GM19372 (cell line): ENCODE measurements around the gene F11R.
"Not testable (repeated sequence)": the region's sequence is repeated elsewhere in the genome, so short reads cannot be mapped to it uniquely, and the experiment has no call there.

Experiments
- ATAC-seq: cut with Tn5 transposase; IDR thresholded peaks from one replicate; pipeline ENCODE4 v1.9.1; 2021; ENCODE audit warnings: mild to moderate bottlenecking, low read depth, moderate library complexity; ENCODE audit not compliant: unreplicated experiment

The F11R gene

DNA sequence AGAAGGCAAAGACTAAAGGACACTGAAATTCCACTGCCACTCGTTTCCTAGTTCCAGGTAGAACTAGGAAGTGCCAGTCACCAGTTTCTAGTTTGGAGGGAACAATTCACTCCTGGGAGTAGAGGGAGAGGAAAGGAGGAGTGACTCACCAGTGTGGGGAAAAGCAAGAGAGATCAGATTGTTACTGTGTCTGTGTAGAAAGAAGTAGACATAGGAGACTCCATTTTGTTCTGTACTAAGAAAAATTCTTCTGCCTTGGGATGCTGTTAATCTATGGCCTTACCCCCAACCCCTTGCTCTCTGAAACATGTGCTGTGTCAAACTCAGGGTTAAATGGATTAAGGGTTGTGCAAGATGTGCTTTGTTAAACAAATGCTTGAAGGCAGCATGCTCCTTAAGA, 4.3 kb downstream of the F11R start:
- ATAC-seq, result not testable (repeated sequence)

DNA sequence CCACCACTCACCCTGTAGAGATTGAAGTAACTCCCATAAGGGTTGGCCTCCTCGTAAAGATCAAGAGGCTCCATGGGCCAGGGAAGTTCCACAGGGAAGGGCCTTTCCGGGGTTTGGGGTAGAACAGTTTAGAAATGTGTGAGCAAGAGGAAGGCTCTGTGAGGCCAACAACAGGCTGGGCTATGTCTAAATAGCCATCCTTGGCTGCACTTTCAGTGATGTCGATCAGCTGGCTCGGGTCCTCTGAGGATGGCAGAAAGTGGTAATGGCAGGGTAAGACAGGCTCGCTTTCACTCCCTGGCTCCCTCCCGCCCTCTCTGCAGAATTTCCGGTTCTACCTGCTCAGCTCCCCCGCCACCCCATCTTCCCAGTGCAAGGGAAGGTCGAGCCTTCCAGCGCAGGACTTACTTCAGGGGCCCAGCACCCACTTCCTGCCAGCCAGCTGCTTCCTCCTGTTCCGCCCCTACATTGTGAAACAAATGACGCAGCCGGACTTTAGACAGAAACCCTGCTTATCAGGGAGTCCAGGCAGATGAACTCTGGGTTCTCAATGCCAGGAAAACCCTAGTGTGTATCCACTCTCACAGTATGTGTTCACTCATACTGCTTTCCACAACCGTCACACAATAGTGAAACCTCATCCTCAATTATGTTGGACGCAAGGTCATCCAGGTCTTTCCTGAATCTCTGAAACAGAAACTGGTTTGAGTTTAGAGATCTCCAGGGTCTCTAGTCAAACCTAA, 7.3 kb downstream of the F11R start:
- ATAC-seq, result peak; percentile 88

DNA sequence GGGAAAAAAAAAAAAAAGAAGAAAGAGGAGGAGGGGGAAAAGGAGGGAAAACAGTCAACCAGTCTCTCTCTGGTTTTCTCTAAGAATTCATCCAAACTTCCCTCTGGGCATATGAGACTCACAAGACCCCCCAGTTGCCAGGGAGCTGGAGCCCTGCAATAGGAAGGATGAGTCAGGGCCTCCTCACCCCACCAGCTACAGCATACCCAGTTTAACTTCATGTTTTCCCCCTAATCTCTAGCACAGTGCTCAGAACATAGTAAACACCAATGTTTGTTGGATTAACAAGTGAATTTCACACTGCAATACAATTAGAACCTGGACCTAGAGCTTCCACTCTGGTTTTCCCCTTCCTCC, 7.8 kb downstream of the F11R start:
- no peak for ATAC-seq

DNA sequence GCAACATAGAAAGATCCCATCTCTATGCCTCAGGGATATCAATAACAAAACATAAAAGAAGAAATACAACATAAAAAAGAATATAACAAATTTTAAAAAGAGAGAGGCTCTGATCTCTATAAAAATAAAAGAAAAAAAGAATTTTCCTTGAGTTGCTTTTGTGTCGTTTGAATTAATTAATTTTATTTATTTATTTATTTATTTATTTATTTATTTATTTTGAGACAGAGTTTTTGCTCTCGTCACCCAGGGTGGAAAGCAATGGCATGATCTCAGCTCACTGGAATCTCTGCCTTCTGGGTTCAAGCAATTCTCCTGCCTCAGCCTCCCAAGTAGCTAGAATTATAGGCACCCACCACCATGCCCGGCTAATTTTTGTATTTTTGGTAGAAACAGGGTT, 8.5 kb downstream of the F11R start:
- no peak for ATAC-seq

DNA sequence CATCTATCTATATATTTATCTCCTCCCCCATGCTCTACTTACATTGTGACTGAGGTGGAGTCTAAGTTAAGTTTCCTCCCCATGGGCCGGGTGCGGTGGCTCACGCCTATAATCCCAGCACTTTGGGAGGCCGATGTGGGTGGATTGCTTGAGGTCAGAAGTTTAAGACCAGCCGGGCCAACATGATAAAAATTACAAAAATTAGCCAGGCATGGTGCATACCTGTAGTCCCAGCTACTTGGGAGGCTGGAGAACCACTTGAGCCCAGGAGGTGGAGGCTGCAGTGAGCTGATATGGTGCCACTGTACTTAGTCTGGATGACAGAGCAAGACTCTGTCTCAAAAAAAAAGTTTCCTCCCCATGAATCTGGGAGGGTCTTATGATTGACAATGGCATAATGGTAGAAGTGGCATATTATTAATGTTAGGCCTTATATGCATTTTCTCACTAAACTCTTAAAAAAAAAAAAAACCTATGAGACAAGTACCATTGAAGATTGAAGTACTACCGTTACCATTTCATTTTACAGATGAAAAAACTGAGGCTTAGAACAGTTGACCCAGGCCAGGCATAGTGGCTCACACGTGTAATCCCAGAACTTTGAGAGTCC, 11.2 kb downstream of the F11R start:
- ATAC-seq, result no peak

DNA sequence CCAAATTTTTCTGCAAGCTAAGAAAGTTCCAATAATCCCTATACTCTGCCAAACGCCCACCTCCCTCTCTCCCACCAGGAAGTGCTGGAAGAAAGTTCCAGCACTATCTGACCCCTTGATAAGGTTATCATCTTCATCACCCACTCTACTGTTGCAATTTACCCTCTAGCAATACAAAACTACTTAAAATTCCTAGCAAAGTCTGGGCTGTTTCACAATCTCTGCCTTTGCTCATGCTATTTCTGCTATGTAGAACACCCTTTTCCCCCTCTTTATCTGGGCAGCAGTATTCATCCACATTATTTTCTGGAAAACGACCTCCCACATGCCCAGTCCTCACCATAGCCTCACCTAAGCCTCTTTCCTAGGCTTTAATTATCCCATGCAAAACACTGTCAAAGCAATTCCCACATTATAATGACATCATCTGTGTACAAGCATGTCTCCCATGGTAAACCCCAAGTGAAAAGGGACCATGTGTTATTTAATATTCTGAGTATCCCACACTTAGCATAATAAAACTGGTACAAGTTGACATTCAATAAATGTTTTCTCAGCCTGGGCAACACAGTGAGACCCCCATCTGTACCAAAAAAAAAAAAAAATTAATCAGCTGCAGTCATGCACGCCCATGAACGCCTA, 12.0 kb downstream of the F11R start:
- no peak for ATAC-seq

DNA sequence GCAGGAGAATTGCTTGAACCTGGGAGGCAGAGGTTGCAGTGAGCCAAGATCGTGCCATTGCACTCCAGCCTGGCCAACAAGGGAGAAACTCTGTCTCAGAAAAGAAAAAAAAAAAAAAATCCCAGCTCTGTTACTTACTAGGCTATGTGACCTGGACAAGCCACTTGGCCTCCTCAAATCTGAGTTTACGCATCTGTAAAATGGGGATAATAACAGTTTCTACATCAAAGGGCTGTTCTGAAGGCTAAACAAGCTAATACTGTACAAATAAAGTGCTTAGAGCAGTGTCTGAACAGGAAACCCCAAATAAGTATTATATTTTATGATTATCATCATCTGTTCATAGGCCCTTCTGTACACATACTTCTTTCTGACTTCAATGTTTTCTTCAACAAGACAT, 13.6 kb downstream of the F11R start:
- no peak for ATAC-seq

DNA sequence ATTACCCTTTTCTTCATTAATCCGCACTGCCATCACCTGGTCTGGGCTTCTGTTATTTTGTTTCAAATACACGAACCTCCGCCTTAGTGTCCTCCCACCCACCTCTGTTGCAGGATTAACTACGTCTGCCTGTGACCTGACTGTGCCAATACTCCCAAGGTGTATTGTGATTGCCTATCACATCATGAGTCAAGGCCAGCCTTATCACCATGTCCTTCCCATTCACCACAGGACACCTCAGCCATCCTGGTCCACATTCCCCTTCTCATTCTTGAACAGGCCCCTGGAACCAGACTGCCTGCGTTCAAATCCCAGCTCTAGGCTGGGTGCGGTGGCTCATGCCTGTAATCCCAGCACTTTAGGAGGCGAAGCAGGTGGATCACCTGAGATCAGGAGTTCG, 14.4 kb downstream of the F11R start:
- ATAC-seq, result no peak

DNA sequence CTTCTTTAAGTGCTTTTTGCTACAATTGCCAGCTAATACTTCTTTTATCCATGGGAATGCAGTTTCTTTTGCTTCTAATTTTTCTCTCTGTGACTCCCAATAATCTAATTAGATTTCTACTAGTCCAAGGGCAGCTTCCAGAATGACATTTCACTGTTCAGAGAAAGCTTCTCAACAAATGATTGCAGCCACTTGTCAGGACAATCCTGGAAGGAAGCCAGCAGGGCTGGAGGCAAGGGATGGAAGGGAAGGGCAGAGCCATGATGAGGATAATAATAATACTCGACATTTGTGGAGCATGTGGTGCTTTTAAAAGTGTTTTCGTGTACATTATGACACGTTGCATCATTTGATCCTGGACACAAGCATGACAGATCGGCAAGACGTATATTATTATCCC, 19.4 kb downstream of the F11R start:
- no peak for ATAC-seq

DNA sequence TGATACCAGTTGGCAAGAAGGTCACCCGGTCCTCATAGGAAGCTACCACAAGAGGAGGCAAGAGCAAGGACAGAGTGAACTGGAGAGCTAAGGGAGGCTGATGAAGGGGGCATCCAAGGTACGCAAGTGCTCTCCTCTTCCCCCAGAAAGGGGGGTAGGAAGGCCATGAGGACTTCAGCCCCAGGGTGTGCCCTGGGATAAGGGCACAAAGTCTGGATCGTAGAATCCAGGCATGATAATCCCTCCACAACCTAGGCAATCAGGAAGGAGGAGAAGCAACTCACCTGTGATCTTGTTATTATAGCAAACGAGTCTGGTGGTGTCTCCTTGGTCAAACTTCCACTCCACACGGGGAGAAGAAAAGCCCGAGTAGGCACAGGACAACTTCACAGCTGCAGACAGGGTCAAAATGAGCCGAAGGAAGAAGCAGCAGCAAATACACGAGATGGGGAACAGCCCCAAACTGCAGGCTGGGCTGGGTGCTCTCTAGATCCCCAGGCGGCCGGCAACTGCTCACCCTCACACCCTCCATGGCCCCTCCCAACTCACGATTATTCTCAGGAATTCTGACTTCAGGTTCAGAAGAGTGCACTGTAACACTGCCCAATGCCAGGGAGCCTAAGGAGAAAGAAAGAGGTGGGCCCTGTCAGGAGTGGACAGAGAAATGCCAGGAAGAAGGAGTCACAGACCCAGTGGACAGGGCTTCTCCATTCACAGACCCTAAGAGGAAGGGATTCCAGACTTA, 20.0 kb downstream of the F11R start:
- ATAC-seq, result no peak

DNA sequence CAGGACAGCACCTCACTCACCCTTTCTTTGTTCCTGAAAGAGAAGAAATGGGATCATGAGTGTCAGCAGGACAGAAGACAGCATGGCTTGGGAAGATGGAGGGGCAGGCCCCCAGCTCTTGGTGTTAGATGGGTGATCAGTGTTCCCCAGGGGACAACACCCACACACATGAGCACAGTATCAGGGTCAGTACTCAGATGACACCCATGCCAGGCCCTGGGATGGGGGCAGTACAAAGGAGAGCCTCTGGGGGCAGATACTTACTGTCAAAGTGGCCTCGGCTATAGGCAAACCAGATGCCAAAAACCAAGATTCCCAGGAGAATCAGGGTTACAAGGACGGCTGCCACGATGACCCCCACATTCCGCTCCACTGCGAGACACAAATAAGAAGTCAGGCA, 21.6 kb downstream of the F11R start:
- ATAC-seq, result no peak

DNA sequence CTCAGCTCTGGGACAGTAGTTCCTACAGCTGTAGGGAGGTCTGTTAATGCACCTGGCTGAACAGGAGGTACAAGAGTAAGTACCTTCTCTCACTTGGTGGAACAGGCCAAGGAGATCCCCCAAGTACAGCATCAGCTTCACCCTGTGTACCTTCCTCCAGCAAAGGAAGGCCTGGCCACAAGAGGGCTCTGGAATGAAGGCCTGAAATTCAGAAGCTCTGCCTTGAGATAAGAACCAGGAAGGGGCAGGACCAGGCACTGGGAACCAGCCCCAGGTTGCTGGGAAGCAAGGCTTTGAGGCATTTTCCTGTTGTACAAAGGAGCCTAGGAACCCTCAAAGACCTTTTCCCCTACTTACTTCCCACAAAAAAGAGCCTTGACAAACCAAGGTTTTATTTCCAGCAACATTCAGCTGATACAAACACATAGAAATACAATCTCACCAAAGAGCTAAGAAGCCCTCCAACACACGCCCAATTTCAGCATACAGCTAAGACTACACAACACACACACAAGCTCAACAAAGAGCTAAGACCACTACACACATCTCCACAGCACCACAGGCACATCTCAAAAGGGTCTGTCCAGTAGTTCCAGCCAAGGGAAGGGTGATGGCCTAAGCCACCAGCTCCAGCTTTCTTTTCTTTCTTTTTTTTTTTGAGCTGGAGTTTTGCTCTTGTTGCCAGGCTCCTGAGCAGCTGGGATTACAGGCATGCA, 23.5 kb downstream of the F11R start:
- no peak for ATAC-seq

DNA sequence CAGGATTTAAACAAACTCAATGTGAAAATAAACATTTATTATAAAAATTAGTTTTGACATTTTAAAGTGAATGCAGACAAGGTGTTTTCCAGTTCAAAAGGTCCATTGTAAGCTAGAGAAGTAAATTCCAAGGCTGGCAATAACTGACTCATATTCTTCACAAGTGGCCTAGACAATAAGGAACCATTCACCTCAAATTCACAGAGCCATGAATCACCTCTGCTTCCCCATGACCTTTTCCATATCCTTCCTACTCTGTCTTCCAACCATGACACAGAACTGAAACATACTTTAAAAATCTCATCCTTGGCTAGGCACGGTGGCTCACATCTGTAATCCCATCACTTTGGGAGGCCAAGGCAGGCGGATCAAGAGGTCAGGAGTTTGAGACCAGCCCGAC, 24.8 kb downstream of the F11R start:
- ATAC-seq, result no peak

DNA sequence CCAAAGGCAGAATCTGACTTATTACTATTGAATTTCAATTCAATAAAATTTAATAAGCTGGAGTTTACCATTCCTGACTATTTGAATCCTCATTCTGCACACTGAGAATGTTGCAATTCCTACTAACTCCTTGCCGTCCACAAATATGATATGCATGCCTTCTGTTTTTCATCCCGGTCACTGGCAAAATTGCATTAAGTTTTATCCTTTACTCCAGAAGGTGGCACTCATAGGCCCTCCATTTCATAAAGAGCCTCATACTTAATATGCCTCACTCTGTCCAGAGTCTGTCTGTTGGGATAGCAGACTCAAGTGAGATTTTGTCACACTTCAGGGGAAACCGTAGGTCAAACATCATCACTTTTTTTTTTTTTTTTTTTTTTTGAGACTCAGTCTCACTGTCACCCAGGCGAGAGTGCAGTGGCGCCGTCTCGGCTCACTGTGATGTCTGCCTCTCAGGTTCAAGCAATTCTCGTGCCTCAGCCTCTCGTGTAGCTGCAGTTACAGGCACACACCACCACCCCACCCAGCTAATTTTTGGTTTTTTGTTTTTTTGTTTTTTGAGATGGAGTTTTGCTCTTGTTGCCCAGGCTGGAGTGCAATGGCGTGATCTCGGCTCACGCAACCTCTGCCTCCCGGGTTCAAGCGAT, 27.3 kb downstream of the F11R start:
- ATAC-seq, result no peak

DNA sequence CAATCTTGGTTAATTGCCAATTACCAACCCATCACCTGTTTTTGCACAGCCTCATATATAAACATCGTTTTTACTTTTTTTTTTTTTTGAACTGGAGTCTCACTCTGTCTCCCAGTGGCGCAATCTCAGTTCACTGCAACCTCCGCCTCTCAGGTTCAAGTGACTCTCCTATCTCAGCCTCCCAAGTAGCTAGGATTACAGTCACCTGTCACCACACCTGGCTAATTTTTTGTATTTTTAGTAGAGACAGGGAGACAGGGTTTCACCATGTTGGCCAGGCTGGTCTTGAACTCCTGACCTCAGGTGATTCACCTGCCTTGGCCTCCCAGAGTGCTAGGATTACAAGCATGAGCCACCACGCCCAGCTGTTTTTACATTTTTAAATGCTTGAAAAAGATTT, 28.9 kb downstream of the F11R start:
- ATAC-seq, result not testable (repeated sequence)

DNA sequence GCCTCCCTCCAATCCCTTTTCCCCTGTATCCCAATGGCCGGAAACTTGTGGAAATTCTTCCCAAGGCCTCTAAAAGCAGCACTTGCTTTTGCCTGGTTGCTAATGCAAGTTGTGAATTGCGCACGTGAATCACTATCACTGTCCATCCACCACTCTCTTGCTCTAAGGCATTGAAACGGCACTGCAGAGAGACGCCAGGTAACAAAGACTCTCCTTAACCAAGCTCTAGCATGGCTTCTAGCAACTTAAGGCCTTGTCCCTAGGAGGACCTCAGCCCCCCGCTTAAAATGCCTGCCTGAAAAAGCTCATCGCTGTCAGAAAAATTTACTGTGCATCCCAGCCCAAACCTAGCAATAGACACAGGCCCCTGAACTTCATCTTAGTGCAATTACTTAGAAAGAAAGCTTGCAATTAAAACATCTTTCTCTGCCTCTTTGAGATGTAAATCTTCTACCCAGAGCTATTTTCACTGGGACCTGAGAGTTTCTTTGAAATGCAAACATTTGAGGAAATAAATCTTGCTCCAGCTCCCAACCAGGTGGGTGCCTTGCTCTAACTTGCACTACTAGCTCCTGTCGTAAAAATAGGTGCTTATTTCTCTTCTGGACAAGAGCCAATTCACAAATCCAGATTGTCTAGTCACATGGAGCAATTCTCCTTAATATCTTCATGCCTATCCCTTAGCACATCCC, 33.4 kb downstream of the F11R start:
- ATAC-seq, result no peak

DNA sequence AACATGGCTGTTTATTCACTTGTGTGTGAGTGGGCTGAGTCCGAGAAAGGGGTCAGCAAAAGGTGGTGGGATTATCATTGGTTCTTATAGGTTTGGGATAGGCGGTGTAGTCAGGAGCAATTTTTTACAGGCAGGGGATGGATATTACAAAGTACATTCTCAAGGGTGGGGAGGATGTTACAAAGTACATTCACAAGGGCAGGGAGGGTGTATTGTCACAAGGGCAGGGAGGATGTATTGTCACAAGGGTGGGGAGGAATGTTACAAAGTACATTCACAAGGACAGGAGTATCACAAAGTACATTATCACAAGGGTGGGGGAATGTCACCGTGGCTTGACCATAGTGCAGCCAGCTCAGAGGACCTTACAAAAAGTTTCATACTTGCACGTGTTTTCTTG, 35.2 kb downstream of the F11R start:
- no peak for ATAC-seq

DNA sequence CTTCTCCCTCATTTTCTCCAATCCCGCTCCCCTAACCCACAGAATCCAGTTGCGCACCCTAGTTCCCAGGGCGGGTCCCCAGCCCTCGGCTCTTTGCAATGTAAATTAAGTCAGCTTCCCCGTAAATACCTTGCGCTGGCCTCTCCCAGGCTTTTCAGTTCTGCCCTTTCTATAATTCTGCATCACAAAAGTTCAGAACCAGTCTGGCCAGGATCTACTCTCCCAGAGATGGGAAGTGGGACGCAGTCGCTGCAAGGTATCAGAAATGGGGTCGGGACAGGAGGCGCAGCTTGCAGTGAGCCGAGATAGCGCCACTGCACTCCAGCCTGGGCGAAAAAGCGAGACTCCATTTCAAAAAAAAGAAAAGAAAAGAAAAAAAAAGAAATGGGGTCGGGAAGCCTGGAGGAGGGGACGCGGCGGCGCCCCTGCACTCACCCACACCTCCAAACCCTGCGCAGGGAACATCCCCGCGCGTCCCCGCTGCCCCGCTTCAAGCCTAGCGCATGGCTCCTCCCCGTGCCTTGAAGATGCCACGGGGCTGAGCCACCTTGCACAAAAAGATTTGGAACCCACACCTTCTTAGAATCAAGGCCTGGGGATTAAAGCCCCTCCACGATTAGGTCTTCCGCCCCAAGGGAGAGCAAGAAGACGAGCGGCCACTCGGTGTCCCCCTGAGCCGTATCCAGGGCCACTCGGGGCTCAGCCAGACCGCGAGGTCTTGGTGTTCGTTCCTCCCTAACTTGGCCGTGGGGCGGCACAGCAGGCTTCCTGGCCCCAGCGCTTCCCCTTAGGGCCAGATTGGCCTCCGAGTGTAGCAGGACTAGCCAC, 39.2 kb downstream of the F11R start:
- no peak for ATAC-seq

DNA sequence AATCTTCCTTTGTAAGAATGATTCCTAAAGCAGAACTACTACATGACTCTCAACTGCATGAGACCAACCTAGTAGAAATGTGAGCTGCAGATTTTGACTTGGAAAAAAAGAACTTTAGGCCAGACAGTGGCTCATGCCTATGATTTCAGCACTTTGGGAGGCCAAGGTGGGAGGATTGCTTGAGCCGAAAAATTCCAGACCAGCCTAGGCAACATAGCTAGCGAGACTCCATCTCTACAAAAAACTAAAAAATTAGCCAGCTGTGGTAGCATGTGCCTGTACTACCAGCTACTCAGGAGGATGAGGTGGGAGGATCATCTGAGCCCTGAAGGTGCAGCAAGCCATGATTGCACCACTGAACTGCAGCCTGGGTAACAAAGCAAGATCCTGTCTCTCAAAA, 41.7 kb downstream of the F11R start:
- ATAC-seq, result no peak
